ENCODE measurements around the gene ABCB11. TPM values are rescaled to one million over a fixed set of nuclear protein-coding genes. Genes with fewer than 3 reads are reported as not detected.

The ABCB11 gene
- total and polyA plus RNA-seq, 9 of the 15 experiments (the other 6 are each of a cell fraction or from before 2014, with no cell fraction given), result 0.04 to 0.51 (median 0.10) TPM; not detected in 1

DNA sequence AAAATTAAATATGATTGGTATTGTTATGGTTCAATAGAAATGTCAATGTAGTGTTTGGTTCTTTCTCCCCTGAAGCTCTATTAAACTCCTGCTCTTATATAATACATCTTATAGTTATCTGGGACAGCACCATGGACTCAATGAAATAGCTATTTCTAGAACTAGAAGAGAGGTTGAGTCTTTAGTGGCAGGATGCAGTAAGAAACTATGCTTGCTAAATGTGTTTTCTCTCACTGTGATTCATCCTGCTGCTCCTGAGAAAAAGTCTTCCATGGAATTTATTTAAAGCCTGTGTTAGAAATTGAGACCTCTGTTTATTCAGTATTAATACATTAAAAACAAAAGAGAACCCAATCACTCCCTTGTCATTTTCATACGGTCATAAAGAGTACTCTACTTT lies 68.5 kb downstream of the ABCB11 start:
- Histone ChIP-seq H3K9ac (ENCODE audit: insufficient read depth in 1 of 2, low read depth in 2 of 2, low read length in 2 of 2) (no peak overlapping the region), H3K9me3 (replicated peaks; ENCODE audit: control insufficient read depth, insufficient read depth, low read depth, low read length) (no peaks in the 10 kb centered on the region), H3K4me3 (no peak overlapping the region), H3K9me1 (ENCODE audit: control insufficient read depth, insufficient read depth, low read length) (no peaks in the 10 kb centered on the region), H3K4me1 (replicated peaks in 1 of 2; ENCODE audit: control insufficient read depth in 2 of 2, insufficient read depth in 2 of 2, low read length in 2 of 2) (no peaks in the 10 kb centered on the region; a peak in 1 of 5 replicates), H3K4me2 (ENCODE audit: insufficient read depth, low read length) (no peak overlapping the region), H3K79me2 (ENCODE audit: control insufficient read depth, insufficient read depth, low read length) (no peaks in the 10 kb centered on the region), H3K36me3 (ENCODE audit: control insufficient read depth, insufficient read depth, low read length) (no peaks in the 10 kb centered on the region), H2AFZ (ENCODE audit: low read depth, low read length) (no peak overlapping the region), H4K20me1 (replicated peaks; ENCODE audit: control insufficient read depth, insufficient read depth, low read length) (no peaks in the 10 kb centered on the region), H3K27ac (ENCODE audit: extremely low read depth, low read depth, low read length) (no peak overlapping the region), H3K27me3 (ENCODE audit: control insufficient read depth in 2 of 2, insufficient read depth in 2 of 2, low read length in 2 of 2) (no peaks in the 10 kb centered on the region)
- in situ Hi-C loops (cut with MboI), result loop anchor here (25.0 kb wide), 1 partner anchor 450 kb away; no protein-coding TSS in a partner anchor
- POLR2A ChIA-PET, result no interaction called here
- intact Hi-C loops (cut with micrococcal nuclease), result loop anchor here (5.0 kb wide), 1 partner anchor 70 kb away; the partner anchor contains the start of gene ABCB11
- no peak for FAIRE-seq
- WGBS (ENCODE audit: insufficient coverage, low coverage, missing lambda C conversion rate), result 82% methylated on average over 1 of the region's 1 CpG
- DNase-seq (ENCODE audit: extremely low read depth in 1 of 4, low spot score in 3 of 4), result no peak
- ATAC-seq, result no peak
- no TSS peak for BruUV-seq (replicated peaks)
- CTCF ChIA-PET (ENCODE audit: low intra/inter-chr PET ratio), result interaction anchor here (0.7 to 2.0 kb wide), 3 partner anchors 170 to 260 kb away, joined by 4 to 17 read pairs (median 13); no protein-coding TSS in a partner anchor
- TF ChIP-seq, protein P1, sequence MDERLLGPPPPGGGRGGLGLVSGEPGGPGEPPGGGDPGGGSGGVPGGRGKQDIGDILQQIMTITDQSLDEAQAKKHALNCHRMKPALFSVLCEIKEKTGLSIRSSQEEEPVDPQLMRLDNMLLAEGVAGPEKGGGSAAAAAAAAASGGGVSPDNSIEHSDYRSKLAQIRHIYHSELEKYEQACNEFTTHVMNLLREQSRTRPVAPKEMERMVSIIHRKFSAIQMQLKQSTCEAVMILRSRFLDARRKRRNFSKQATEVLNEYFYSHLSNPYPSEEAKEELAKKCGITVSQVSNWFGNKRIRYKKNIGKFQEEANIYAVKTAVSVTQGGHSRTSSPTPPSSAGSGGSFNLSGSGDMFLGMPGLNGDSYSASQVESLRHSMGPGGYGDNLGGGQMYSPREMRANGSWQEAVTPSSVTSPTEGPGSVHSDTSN (CRISPR knock-in tag; IDR thresholded peaks at IDR 0.05; ENCODE audit: low read depth), result no peak
- TF ChIP-seq, protein P1 (tag; conservative IDR thresholded peaks at IDR 0.05; ENCODE audit: low read depth), result no peak
- TF ChIP-seq CTBP1 (IDR thresholded peaks at IDR 0.05; ENCODE audit: borderline replicate concordance) (no peak), PYGO2 (tag; IDR thresholded peaks at IDR 0.05) (no peak), KLF6 (CRISPR knock-in tag; IDR thresholded peaks at IDR 0.05; ENCODE audit: borderline replicate concordance) (no peak), DACH1 (IDR thresholded peaks at IDR 0.05; ENCODE audit: partially characterized antibody) (no peak), MAZ (CRISPR knock-in tag; conservative IDR thresholded peaks at IDR 0.05 in 1 of 2, IDR thresholded peaks at IDR 0.05 in 1 of 2) (no peak), YBX1 (IDR thresholded peaks at IDR 0.05) (no peak), ZNF75A (CRISPR knock-in tag; IDR thresholded peaks at IDR 0.05) (no peak), KLF1 (tag; IDR thresholded peaks at IDR 0.05) (no peak), ZNF140 (CRISPR knock-in tag; IDR thresholded peaks at IDR 0.05) (no peak), FOXJ2 (tag; IDR thresholded peaks at IDR 0.05) (no peak)
- TF ChIP-seq, protein P2, sequence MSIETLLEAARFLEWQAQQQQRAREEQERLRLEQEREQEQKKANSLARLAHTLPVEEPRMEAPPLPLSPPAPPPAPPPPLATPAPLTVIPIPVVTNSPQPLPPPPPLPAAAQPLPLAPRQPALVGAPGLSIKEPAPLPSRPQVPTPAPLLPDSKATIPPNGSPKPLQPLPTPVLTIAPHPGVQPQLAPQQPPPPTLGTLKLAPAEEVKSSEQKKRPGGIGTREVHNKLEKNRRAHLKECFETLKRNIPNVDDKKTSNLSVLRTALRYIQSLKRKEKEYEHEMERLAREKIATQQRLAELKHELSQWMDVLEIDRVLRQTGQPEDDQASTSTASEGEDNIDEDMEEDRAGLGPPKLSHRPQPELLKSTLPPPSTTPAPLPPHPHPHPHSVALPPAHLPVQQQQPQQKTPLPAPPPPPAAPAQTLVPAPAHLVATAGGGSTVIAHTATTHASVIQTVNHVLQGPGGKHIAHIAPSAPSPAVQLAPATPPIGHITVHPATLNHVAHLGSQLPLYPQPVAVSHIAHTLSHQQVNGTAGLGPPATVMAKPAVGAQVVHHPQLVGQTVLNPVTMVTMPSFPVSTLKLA (conservative IDR thresholded peaks at IDR 0.05), result no peak
